ENCODE results near the gene CINP.

CINP gene

GRCh38 chr14:102338724-102339123, 24.0 kb downstream of the CINP start:
- Histone ChIP-seq H3K9ac (ENCODE audit: low read depth, low read length) (no peak overlapping the region), H3K79me2 (ENCODE audit: insufficient read depth, low read length) (no peaks in the 10 kb centered on the region), H3K27me3 (ENCODE audit: insufficient read depth, low read length, poor library complexity) (no peaks in the 10 kb centered on the region), H4K20me1 (ENCODE audit: insufficient read depth, low read length) (no peaks in the 10 kb centered on the region), H3K36me3 (ENCODE audit: insufficient read depth, low read length) (peaks cover 66% of the 10 kb centered on the region), H3K9me3 (ENCODE audit: insufficient read depth, low read length, severe bottlenecking) (no peaks in the 10 kb centered on the region), H3K27ac (ENCODE audit: low read length) (no peak overlapping the region), H3K4me3 (ENCODE audit: low read depth in 1 of 2, low read length in 2 of 2) (no peak overlapping the region), H3K4me1 (ENCODE audit: insufficient read depth, low read length) (no peaks in the 10 kb centered on the region), H3K4me2 (ENCODE audit: insufficient read depth, low read length) (no peak overlapping the region), H2AFZ (ENCODE audit: low read depth, low read length) (no peak overlapping the region)
- no peak for TF ChIP-seq CTCF (IDR thresholded peaks at IDR 0.05; ENCODE audit: borderline replicate concordance, extremely low read depth, low read length, poor library complexity, severe bottlenecking)
- no peak for TF ChIP-seq EZH2 (IDR thresholded peaks at IDR 0.05; ENCODE audit: borderline replicate concordance, low read depth, low read length, severe bottlenecking)
- no peak for ATAC-seq (ENCODE audit: insufficient read depth, low read depth)
- DNase-seq, result no peak

- Histone ChIP-seq H3K27ac (ENCODE audit: low read length) (no peak overlapping the region), H3K27me3 (ENCODE audit: insufficient read depth, low read length, poor library complexity) (no peaks in the 10 kb centered on the region), H3K4me2 (ENCODE audit: insufficient read depth, low read length) (no peak overlapping the region), H3K4me1 (ENCODE audit: insufficient read depth, low read length) (no peaks in the 10 kb centered on the region), H4K20me1 (ENCODE audit: insufficient read depth, low read length) (no peaks in the 10 kb centered on the region), H3K4me3 (ENCODE audit: low read depth in 1 of 2, low read length in 2 of 2) (no peak overlapping the region), H3K36me3 (ENCODE audit: insufficient read depth, low read length) (peaks cover 55% of the 10 kb centered on the region), H3K9ac (ENCODE audit: low read depth, low read length) (no peak overlapping the region), H2AFZ (ENCODE audit: low read depth, low read length) (no peak overlapping the region), H3K79me2 (ENCODE audit: insufficient read depth, low read length) (no peaks in the 10 kb centered on the region), H3K9me3 (ENCODE audit: insufficient read depth, low read length, severe bottlenecking) (no peaks in the 10 kb centered on the region)
- DNase-seq, result no peak
- no peak for ATAC-seq (ENCODE audit: insufficient read depth, low read depth)
- TF ChIP-seq EZH2 (IDR thresholded peaks at IDR 0.05; ENCODE audit: borderline replicate concordance, low read depth, low read length, severe bottlenecking) (no peak), CTCF (IDR thresholded peaks at IDR 0.05; ENCODE audit: borderline replicate concordance, extremely low read depth, low read length, poor library complexity, severe bottlenecking) (no peak)
Observed at GRCh38 chr14:102335163-102335562, 27.5 kb downstream of the CINP start.

GRCh38 chr14:102333795-102334705, 28.6 kb downstream of the CINP start:
- H3K79me2 ChIP-seq (ENCODE audit: insufficient read depth, low read length), result no peaks in the 10 kb centered on the region
- peaks cover 53% of the 10 kb centered on the region for H3K36me3 ChIP-seq (ENCODE audit: insufficient read depth, low read length)
- ATAC-seq (ENCODE audit: insufficient read depth, low read depth) (no peak), DNase-seq (no peak)
- H3K9ac ChIP-seq (ENCODE audit: low read depth, low read length), result no peak overlapping the region
- no peak overlapping the region for H2AFZ ChIP-seq (ENCODE audit: low read depth, low read length)
- no peaks in the 10 kb centered on the region for H3K27me3 ChIP-seq (ENCODE audit: insufficient read depth, low read length, poor library complexity)
- no peak overlapping the region for H3K4me2 ChIP-seq (ENCODE audit: insufficient read depth, low read length)
- H3K4me1 ChIP-seq (ENCODE audit: insufficient read depth, low read length), result no peaks in the 10 kb centered on the region
- no peak for TF ChIP-seq CTCF (IDR thresholded peaks at IDR 0.05; ENCODE audit: borderline replicate concordance, extremely low read depth, low read length, poor library complexity, severe bottlenecking)
- TF ChIP-seq EZH2 (IDR thresholded peaks at IDR 0.05; ENCODE audit: borderline replicate concordance, low read depth, low read length, severe bottlenecking), result no peak
- no peaks in the 10 kb centered on the region for H3K9me3 ChIP-seq (ENCODE audit: insufficient read depth, low read length, severe bottlenecking)
- H4K20me1 ChIP-seq (ENCODE audit: insufficient read depth, low read length), result no peaks in the 10 kb centered on the region
- H3K4me3 ChIP-seq (ENCODE audit: low read depth in 1 of 2, low read length in 2 of 2), result no peak overlapping the region
- H3K27ac ChIP-seq (ENCODE audit: low read length), result no peak overlapping the region
